MM.1S (cell line): Measurements from ENCODE around the gene ARHGEF10L.

Experiments
- EZH2 ChIP-seq: fragments of 300-600 bp; sonication (generic); optimal IDR thresholded peaks from 2 replicates; pipeline ENCODE3; 2017; ENCODE audit warnings: low read depth, mild to moderate bottlenecking, antibody characterized with exemption, low read length, mixed read lengths
- EZH2phosphoT487 ChIP-seq: fragments of 300-600 bp; sonication (generic); IDR thresholded peaks from 2 replicates; pipeline ENCODE4 v1.6.1; 2018; ENCODE audit warnings: antibody characterized with exemption, low read length
- TF ChIP-seq, protein P1 (sequence below): fragments of 300-600 bp; sonication (generic); IDR thresholded peaks from 2 replicates; pipeline ENCODE4 v1.5.1; 2016; ENCODE audit warnings: antibody characterized with exemption, low read length, mixed read lengths

DNA sequence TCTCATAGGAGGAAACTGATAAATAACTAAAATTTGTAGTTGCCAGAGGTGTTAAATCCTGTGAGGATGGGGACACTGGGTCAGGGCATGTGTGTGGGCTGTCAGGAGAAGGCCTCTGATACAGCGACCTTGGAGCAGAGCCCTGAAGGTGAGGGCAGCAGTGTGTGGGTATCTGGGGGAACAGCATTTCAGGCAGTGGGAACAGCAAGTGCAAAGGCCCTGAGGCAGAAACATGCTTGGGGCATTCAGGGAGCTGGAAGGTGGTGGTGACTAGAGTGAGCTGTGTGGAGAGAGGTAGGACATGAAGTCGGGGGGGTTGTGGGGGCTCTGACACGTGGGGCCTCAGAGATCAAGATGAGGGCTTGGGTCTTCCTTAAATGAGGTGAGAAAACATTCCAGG, 30.7 kb downstream of the ARHGEF10L start:
- TF ChIP-seq, protein P1, sequence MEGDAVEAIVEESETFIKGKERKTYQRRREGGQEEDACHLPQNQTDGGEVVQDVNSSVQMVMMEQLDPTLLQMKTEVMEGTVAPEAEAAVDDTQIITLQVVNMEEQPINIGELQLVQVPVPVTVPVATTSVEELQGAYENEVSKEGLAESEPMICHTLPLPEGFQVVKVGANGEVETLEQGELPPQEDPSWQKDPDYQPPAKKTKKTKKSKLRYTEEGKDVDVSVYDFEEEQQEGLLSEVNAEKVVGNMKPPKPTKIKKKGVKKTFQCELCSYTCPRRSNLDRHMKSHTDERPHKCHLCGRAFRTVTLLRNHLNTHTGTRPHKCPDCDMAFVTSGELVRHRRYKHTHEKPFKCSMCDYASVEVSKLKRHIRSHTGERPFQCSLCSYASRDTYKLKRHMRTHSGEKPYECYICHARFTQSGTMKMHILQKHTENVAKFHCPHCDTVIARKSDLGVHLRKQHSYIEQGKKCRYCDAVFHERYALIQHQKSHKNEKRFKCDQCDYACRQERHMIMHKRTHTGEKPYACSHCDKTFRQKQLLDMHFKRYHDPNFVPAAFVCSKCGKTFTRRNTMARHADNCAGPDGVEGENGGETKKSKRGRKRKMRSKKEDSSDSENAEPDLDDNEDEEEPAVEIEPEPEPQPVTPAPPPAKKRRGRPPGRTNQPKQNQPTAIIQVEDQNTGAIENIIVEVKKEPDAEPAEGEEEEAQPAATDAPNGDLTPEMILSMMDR: no peak
- no peak for TF ChIP-seq EZH2phosphoT487
- no peak for TF ChIP-seq EZH2
